DOHH2 (cell line): ENCODE measurements around the gene ALKBH4.
"Not testable (repeated sequence)": the region's sequence is repeated elsewhere in the genome, so short reads cannot be mapped to it uniquely, and the experiment has no call there.

ENCODE experiments used
- H3F3A ChIP-seq: fragments of 200-600 bp; sonication (generic), shearing (Covaris generic); 2 replicates; pipeline ENCODE4 v1.6.0; 2016; ENCODE audit warnings: antibody characterized with exemption, mild to moderate bottlenecking; ENCODE audit not compliant: control insufficient read depth, insufficient read depth
- H3K27ac ChIP-seq: fragments of 200-600 bp; sonication (generic); 2 replicates; pipeline ENCODE4 v1.5.1; 2014; ENCODE audit warnings: low read depth, mild to moderate bottlenecking, low read length, moderate library complexity
- H3K27me3 ChIP-seq: fragments of 200-600 bp; sonication (generic); 2 replicates; pipeline ENCODE4 v1.6.1; 2014; ENCODE audit warnings: mild to moderate bottlenecking, low read length, mixed read lengths; ENCODE audit not compliant: control insufficient read depth
- H3K36me3 ChIP-seq: fragments of 200-600 bp; sonication (generic); 2 replicates; pipeline ENCODE4 v1.6.1; 2014; ENCODE audit warnings: mild to moderate bottlenecking, low read length, moderate library complexity, mixed read lengths; ENCODE audit not compliant: control insufficient read depth
- H3K4me1 ChIP-seq: fragments of 200-600 bp; sonication (generic); 2 replicates; pipeline ENCODE4 v1.6.1; 2014; ENCODE audit warnings: mild to moderate bottlenecking, low read length, mixed read lengths; ENCODE audit not compliant: control insufficient read depth
- H3K4me2 ChIP-seq: fragments of 200-600 bp; sonication (generic); 2 replicates; pipeline ENCODE4 v1.6.0; 2014; ENCODE audit warnings: mild to moderate bottlenecking, low read length, moderate library complexity
- H3K4me3 ChIP-seq: fragments of 200-600 bp; sonication (generic); 2 replicates; pipeline ENCODE4 v1.5.1; 2014; ENCODE audit warnings: mild to moderate bottlenecking, low read length, mixed read lengths
- H3K79me2 ChIP-seq: fragments of 200-600 bp; sonication (generic); 2 replicates; pipeline ENCODE4 v1.6.1; 2014; ENCODE audit warnings: mild to moderate bottlenecking, low read length, mixed read lengths; ENCODE audit not compliant: control insufficient read depth
- H3K9me2 ChIP-seq: fragments of 200-600 bp; sonication (generic); replicated peaks from 2 replicates; pipeline ENCODE4 v1.6.1; 2014; ENCODE audit warnings: mild to moderate bottlenecking, low read length, mixed read lengths; ENCODE audit not compliant: control insufficient read depth
- H3K9me3 ChIP-seq: fragments of 200-600 bp; sonication (generic); 2 replicates; pipeline ENCODE4 v1.6.1; 2014; ENCODE audit warnings: antibody characterized with exemption, low read length, mixed read lengths; ENCODE audit not compliant: control insufficient read depth, insufficient read depth
- H4K20me1 ChIP-seq: fragments of 200-600 bp; sonication (generic); 2 replicates; pipeline ENCODE4 v1.6.0; 2014; ENCODE audit warnings: low read depth, mild to moderate bottlenecking, antibody characterized with exemption, low read length, moderate library complexity; ENCODE audit not compliant: control insufficient read depth, insufficient read depth
- CTCF ChIP-seq: fragments of 200-600 bp; sonication (generic); IDR thresholded peaks from one replicate; pipeline ENCODE4 v1.5.1; 2014; ENCODE audit warnings: antibody characterized with exemption, mild to moderate bottlenecking, low read depth, low read length; ENCODE audit not compliant: poor library complexity, severe bottlenecking

Gene ALKBH4

GRCh38 chr7:102484317-102484716 is 19.7 kb upstream of the ALKBH4 start:
- H3K27me3 ChIP-seq, H3K79me2 ChIP-seq, H3K4me1 ChIP-seq, H3K36me3 ChIP-seq, H4K20me1 ChIP-seq, H3K9me3 ChIP-seq, H3K4me3 ChIP-seq, H3K4me2 ChIP-seq, H3K27ac ChIP-seq, H3K9me2 ChIP-seq, H3F3A ChIP-seq: not testable (repeated sequence)

- H3F3A ChIP-seq, H4K20me1 ChIP-seq, H3K27me3 ChIP-seq, H3K4me2 ChIP-seq, H3K9me3 ChIP-seq, H3K9me2 ChIP-seq, H3K36me3 ChIP-seq, H3K27ac ChIP-seq, H3K4me1 ChIP-seq, H3K79me2 ChIP-seq, H3K4me3 ChIP-seq: not testable (repeated sequence)
Measured at GRCh38 chr7:102481962-102482361, 17.3 kb upstream of the ALKBH4 start.

GRCh38 chr7:102479982-102480637 is 15.4 kb upstream of the ALKBH4 start:
- H3K9me3 ChIP-seq, H3K4me2 ChIP-seq, H3K79me2 ChIP-seq, H3K27me3 ChIP-seq, H3K27ac ChIP-seq, H3F3A ChIP-seq, H3K4me3 ChIP-seq, H3K36me3 ChIP-seq, H4K20me1 ChIP-seq, H3K9me2 ChIP-seq, H3K4me1 ChIP-seq: not testable (repeated sequence)
- TF ChIP-seq CTCF = peak; percentile 24

- peak overlapping the region; percentile 45 for H3K4me2 ChIP-seq
- H3K4me3 ChIP-seq, H3K9me3 ChIP-seq, H3K4me1 ChIP-seq, H3K36me3 ChIP-seq, H3K27ac ChIP-seq, H3K27me3 ChIP-seq, H4K20me1 ChIP-seq, H3K79me2 ChIP-seq, H3F3A ChIP-seq, H3K9me2 ChIP-seq: not testable (repeated sequence)
Measured at GRCh38 chr7:102479209-102479584, 14.5 kb upstream of the ALKBH4 start.

GRCh38 chr7:102478314-102479208 is 13.9 kb upstream of the ALKBH4 start, which contains the start of gene POLR2J:
POLR2J (minus strand) TSS chr7:102478922; CDS start chr7:102478860, 62 bp downstream.
- Histone ChIP-seq H3K4me3 (peak within 1 kb of the TSS; percentile 57), H3K4me2 (peak within 1 kb of the TSS; percentile 45)
- H3K36me3 ChIP-seq, H3K9me3 ChIP-seq, H3K9me2 ChIP-seq, H3F3A ChIP-seq, H3K79me2 ChIP-seq, H3K4me1 ChIP-seq, H3K27ac ChIP-seq, H3K27me3 ChIP-seq, H4K20me1 ChIP-seq: not testable (repeated sequence)

GRCh38 chr7:102474736-102475435 is 10.2 kb upstream of the ALKBH4 start:
- H3K9me3 ChIP-seq, H4K20me1 ChIP-seq, H3K9me2 ChIP-seq, H3K79me2 ChIP-seq, H3K27ac ChIP-seq, H3K27me3 ChIP-seq, H3K4me3 ChIP-seq, H3K4me2 ChIP-seq, H3F3A ChIP-seq, H3K4me1 ChIP-seq: not testable (repeated sequence)
- H3K36me3 ChIP-seq = peaks cover 39% of the 10 kb centered on the region

- not testable (repeated sequence) for H3K4me1 ChIP-seq, H3K4me3 ChIP-seq, H3K27ac ChIP-seq, H3K9me3 ChIP-seq, H3K27me3 ChIP-seq, H3K9me2 ChIP-seq, H3K4me2 ChIP-seq, H4K20me1 ChIP-seq, H3K79me2 ChIP-seq, H3F3A ChIP-seq
- peaks cover 46% of the 10 kb centered on the region for H3K36me3 ChIP-seq
Measured at GRCh38 chr7:102474116-102474515, 9.5 kb upstream of the ALKBH4 start.
